NCI-H1694 treated with DMSO at 0.1 percent for 48 hours (cell line): ENCODE data around the gene EXD3.
"Not testable (repeated sequence)": the region's sequence is repeated elsewhere in the genome, so short reads cannot be mapped to it uniquely, and the experiment has no call there.

Experiments used
- DNase-seq: peaks from one replicate; lab custom pipeline; 2025; lab: John Stamatoyannopoulos, UW

Gene EXD3

DNA sequence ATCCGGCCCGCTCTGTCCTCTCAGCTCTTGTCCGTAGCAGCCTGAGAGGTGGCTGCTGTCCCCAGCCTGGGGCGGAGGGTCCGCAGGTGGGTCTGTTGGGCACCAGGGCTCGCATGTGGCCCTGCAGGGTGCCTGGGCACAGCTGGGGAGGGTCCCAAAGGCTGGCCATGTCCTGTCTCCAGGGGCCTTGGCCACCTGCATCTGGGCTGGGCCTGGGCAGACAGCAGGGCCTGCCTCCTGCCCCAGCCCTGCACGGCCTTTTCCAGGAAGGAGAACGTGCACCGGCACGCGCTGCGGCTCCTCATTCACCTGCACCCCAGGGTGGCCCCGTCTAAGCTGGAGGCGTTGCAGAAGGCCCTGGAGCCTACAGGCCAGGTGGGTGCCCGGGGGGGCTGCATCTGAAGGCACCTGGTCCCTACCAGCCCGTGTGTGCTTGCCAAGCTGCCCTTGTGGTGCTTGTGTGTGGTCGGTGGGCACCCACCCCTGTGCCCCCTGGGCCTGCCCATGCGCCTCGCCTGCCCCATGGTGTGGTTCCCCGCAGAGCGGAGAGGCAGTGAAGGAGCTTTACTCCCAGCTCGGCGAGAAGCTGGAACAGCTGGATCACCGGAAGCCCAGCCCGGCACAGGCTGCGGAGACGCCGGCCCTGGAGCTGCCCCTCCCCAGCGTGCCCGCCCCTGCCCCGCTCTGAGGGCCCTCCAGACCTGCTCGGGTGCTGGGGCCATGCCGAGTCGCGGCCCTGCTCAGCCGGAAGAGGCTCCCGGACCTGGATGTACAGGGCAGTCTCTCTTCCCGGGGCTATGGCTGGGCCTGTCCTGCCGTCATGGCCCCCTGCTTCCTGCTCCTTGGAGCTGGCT is 150.5 kb downstream of the EXD3 start:
- no peak for DNase-seq

DNA sequence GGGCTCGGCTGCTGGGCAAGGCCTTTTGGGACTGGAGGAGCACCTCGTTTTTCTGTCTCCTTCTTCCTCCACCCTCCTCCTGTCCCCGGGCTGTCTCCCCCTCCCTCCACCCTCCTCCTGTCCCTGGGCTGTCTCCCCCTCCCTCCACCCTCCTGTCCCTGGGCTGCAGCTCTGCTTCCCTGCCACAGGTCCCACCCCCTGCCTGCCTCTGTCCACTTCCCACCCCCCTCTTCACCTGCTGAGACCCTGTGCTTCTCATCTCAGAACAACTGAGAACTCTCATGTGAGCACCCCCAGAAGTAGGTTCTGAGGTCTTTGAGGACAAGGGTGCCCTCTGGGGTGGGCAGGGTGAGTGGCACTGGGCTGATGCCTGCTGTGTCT is 151.3 kb downstream of the EXD3 start:
- DNase-seq, result no peak

DNA sequence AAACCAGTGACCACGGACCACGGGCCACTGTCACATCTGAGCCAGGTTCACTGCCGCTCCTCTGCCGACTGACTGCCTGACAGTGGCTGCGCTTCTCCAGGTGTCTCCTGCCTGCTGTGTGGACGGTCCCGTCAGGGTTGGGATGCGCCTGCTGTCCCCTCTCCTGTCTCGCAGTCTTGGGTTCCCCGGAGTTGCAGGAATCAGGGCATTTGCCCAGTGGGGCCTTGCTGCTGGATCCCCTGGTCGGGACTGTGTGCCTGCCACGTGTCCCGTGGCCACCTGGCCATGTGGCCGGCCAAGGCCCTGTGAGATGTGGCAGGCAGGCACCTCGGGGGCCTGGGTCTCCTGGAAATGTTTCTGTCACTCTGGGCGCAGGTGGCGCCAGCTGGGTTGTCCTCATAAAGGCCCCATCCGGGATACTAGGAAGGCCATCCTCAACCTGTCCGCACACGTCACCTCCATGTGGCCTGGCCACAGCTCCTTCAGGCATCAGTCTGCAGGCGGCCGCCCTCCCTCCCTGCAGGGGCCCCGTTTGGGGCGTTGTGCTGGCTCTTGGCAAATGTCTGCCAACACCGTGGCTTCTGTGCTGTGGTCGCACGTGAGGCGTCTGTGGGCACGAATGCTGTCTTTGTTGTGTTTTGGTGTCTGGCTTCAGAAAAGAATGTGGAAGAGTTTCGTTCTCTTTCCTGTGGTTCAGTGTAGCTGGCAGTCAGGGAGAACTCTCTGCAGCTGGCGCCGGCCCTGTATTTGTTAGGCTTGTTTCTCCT is 151.8 kb downstream of the EXD3 start:
- DNase-seq, result no peak

DNA sequence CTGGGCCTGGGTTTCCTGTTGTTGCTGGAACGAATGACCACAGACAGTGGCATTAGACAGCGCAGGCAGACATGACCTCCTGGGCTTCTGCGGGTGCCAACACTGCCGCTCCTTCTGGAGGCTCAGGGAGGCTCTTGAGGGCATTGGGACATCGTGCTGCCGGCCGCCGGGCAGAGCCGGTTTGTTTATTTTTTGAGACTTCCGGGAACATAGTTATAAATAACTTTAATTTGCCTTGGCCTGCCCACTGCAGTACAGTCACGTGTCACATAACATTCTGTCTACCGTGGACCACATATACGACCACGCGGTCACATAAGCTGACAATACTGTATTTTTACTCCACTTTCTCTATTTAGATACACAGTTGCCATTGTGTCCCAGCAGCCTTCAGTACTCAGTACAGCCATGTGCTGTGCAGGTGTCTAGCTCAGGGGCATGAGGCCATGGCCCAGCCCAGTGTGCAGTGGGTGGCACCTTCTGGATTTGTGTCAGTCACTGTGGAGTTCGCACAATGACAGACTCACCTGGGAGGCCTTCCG is 153.7 kb downstream of the EXD3 start:
- DNase-seq, result no peak

DNA sequence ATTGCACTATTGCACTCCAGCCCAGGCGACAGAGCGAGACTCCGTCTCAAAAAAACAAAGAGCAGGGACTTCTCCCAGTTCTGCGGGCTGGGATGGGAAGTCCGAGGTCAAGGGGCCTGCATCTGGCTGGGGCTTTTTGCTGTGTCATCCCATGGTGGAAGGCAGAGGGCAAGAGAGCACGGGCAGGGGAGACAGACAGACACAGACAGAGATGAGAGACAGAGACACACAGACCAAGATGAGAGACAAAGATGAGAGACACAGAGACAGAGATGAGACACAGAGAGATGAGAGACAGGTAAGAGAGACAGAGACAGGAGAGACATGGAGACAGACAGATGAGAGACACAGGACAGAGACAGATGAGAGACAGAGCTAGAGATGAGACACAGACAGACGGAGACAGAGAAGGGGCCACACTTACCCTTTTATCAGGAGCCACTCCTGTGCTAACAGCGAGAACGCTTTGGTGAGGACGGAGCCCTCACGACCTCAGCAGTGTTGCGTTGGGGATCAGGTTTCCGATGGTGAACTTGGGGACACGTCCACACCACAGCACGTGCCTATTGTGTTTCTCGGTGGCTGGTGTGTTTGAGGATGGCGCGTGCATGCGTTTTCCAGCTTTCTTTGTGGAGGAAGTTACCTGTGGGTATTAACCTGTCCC is 154.3 kb downstream of the EXD3 start:
- DNase-seq, result no peak

DNA sequence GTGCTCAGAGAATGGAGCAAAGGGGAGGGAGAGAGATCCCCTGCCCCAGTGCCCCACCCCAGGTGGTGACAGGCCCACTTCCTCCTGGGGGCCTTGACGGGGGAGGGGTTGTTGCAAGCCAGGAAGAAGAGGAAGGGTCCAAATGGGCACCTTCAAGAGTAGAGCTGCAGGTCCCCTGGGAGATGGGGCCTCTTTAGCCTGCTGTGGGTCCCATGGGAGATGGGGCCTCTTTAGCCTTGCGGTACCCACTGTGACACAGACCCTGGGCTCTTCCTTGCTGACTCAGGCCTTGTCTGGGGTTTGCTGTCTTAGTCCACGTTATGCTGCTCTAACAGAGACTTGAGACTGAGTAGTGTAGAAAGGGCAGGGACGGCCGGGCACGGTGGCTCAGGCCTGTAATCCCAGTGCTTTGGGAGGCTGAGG is 155.0 kb downstream of the EXD3 start:
- DNase-seq, result no peak

DNA sequence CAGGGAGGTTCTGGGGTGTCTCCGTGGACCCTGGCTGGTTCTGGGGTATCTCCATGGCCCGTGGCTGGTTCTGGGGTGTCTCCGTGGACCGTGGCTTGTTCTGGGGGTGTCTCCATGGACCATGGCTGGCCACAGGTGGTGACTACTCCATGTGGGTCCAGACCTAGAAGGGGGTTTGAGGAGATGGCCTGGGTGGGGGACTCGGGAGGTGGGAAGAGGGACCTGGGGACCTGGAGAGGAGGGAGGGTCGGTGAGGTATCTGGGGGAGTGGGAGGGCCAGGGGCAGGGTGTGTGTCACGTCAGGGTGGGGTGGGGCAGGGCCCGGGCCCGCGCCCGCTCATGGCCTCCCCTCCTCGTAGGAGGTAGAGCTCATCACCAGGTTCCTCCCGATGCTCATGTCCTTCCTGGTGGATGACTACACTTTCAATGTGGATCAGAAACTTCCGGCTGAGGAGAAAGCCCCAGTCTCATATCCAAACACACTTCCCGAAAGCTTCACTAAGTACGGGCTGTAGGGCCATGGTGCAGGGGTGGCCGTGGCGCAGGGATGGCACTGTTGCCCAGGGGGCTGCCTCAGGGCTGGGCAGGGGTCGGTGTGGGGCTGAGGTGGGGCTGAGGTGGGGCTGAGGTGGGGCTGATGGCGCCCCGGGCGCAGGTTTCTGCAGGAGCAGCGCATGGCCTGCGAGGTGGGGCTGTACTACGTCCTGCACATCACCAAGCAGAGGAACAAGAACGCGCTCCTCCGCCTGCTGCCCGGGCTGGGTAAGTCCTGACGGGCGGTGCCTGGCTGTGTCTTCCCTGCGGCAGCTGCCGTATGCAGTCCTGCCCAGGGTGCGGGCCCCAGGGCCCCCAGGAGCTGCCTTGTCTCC is 156.1 kb downstream of the EXD3 start:
- DNase-seq, result no peak

DNA sequence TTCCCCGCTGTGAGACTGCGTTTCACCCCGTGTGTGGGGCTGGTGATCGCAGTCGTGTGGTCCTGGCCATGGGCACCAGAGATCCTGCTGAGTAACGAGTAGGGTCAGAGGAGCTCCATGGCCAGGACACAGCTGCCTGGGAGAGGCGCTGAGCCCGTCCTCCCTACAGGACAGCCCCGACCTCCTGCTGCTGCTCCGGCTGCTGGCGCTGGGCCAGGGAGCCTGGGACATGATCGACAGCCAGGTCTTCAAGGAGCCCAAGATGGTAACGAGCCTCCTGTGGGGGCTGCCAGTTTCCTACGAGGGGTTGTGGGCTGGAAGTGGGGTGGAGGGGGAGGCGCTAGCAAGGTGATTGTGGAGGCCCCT is 156.8 kb downstream of the EXD3 start:
- DNase-seq, result no peak

DNA sequence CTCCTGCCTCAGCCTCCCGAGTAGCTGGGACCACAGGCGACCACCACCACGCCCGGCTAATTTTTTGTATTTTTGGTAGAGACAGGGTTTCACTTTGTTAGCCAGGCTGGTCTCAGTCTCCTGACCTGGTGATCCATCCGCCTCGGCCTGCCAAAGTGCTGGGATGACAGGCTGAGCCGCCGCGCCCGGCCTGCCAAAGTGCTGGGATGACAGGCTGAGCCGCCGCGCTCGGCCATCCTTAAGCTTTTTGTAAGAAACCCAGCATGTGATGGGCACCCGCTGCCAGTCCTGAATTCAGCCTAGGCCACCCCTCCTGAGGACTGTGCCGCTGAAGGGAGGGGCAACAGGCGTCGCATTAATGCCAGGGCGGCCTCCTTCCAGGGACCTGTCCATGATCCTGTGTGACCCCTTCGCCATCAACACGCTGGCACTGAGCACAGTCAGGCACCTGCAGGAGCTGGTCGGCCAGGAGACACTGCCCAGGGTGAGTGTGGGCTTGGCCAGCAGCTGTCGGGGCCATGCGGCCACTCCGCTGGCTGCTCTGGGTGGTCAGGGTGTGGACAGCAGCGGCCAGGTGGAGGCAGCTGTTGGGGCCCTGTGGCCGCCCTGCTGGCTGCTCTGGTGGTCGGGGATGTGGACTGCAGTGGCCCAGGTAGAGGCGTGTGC is 157.3 kb downstream of the EXD3 start:
- no peak for DNase-seq

DNA sequence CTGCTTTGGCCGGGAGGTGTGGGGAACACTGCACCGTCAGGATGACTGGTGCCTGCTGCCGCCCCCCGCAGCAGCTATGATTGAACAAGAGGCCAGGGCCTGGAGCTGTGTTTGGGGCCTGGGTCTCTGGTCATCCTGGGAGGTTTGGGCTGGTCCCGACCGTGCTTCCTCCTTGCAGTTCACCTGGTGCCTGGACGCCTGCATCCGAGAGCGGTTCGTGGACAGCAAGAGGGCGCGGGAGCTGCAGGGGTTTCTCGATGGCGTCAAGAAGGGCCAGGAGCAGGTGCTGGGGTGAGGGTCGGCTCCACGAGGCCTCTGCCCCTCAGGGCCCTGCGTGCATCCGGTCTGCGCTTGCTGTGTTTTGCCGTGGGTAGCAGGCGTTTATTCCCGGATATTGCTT is 158.9 kb downstream of the EXD3 start:
- no peak for DNase-seq

DNA sequence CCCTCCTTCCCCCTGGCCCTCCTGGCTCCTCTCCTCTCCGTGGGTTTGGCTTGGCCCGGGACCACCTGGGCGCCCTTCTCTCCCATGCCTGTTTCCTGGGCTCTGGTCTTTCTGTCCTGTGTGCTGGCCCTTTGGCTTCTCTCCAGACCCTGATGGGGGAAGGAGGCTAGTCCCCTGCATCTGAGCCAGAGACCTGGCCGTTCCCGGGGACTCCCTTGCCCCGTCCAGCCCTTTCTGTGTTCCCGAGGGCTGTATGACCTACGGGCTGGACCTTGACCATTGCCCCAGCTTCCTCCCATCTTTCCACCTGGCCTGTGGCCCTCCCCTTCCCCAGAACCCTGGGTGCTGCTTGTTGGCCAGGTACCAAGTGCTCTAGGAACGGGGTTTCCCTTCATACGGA is 159.5 kb downstream of the EXD3 start:
- DNase-seq, result no peak

DNA sequence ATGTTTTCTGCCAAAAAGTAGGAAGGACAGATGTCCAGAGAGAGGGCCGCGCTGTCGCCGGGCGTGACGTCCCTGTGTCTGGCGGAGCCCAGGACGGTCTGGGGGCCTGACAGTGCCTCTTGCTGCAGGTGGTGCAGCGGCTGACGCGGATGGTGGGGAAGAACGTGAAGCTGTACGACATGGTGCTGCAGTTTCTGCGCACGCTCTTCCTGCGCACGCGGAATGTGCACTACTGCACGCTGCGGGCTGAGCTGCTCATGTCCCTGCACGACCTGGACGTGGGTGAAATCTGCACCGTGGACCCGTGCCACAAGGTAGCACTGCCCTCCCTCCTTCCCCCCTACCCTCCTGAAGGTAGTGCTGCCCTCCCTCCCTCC is 160.1 kb downstream of the EXD3 start:
- no peak for DNase-seq

DNA sequence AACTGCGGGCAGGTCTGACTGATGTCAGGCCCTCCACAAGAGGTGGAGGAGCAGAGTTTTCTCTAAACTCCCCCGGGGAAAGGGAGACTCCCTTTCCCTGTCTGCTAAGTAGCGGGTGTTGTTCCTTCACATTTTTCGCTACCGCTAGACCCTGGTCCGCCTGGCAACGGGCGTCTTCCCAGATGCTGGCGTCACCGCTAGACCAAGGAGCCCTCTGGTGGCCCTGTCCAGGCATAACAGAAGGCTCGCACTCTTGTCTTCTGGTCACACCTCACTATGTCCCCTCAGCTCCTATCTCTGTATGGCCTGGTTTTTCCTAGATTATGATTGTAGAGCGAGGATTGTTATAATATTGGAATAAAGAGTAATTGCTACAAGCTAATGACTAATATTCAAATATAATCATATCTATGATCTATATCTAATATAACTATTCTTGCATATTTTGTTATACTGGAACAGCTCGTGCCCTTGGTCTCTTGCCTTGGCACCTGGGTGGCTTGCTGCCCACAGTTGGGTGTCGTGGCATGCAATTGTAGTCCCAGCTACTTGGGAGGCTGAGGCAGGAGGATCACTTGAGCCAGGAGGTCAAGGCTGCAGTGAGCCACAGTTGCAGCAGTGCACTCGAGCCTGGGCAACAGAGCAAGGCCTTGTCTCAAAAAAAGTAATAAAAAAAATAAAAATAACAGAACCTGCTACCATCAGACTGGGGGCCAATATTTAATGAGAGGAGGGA is 160.6 kb downstream of the EXD3 start:
- not testable (repeated sequence) for DNase-seq
